Transverse colon (tissue), 4 donors: ENCODE results near the gene MAGI1.

Source experiments
- EP300 ChIP-seq: sonication (generic); formaldehyde crosslinking; IDR thresholded peaks from one replicate; pipeline ENCODE4 v1.6.1; 2017; ENCODE audit warnings: antibody characterized with exemption, low read depth
- POLR2A ChIP-seq: fragments of 450-650 bp; IDR thresholded peaks from one replicate; pipeline ENCODE4 v1.6.1; 2016; ENCODE audit warnings: antibody characterized with exemption, mild to moderate bottlenecking, moderate library complexity
- POLR2AphosphoS5 ChIP-seq, 3 donors: sonication (generic); formaldehyde crosslinking; IDR thresholded peaks; one replicate each; pipeline ENCODE4 v1.6.1; 2016; ENCODE audit warnings: antibody characterized with exemption in 3 of 3
- TF ChIP-seq, protein P1 (sequence below), 5 experiments: fragments of 200-600 bp in 3 of 5; fragments of 450-650 bp in 2 of 5; sonication (generic) in 3 of 5; IDR thresholded peaks; 1 replicate in 2 of 5; 2 replicates in 3 of 5; pipeline ENCODE4 v1.5.1; 2016 to 2017; ENCODE audit warnings: antibody characterized with exemption in 5 of 5, inconsistent platforms in 3 of 5, mild to moderate bottlenecking in 2 of 5, moderate library complexity in 1 of 5

DNA sequence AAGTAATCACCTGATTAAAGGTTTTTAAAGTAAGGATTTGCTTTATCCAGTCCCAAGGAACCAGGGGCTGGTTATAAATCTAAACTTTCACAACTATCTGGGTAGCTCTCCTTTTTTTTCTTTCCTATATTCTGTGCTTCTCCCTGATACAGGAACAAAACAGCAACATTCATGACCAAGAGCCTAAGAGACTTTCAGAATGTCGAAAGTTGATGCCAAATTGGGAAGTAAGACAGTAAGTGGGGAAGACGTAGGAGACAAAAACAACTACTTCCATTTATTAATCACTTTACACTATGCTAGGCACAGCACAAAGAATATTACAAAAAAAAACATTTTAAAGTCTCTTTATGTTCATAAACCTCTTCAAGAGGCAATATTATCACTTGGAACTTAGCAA lies 211.6 kb downstream of the MAGI1 start:
- no peak for TF ChIP-seq EP300
- TF ChIP-seq, protein P1, sequence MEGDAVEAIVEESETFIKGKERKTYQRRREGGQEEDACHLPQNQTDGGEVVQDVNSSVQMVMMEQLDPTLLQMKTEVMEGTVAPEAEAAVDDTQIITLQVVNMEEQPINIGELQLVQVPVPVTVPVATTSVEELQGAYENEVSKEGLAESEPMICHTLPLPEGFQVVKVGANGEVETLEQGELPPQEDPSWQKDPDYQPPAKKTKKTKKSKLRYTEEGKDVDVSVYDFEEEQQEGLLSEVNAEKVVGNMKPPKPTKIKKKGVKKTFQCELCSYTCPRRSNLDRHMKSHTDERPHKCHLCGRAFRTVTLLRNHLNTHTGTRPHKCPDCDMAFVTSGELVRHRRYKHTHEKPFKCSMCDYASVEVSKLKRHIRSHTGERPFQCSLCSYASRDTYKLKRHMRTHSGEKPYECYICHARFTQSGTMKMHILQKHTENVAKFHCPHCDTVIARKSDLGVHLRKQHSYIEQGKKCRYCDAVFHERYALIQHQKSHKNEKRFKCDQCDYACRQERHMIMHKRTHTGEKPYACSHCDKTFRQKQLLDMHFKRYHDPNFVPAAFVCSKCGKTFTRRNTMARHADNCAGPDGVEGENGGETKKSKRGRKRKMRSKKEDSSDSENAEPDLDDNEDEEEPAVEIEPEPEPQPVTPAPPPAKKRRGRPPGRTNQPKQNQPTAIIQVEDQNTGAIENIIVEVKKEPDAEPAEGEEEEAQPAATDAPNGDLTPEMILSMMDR (IDR thresholded peaks at IDR 0.05): no peak
- TF ChIP-seq POLR2A: no peak
- no peak for TF ChIP-seq POLR2AphosphoS5 (IDR thresholded peaks at IDR 0.05)
